Inflammatory macrophage treated with lipopolysaccharide for 1 hour (primary cell): ENCODE results near the gene PPY.

Experiments
- DNase-seq, 2 donors: peaks; one replicate each; pipeline ENCODE4 v3.0.0-alpha.2; 2020 to 2022

PPY gene

DNA sequence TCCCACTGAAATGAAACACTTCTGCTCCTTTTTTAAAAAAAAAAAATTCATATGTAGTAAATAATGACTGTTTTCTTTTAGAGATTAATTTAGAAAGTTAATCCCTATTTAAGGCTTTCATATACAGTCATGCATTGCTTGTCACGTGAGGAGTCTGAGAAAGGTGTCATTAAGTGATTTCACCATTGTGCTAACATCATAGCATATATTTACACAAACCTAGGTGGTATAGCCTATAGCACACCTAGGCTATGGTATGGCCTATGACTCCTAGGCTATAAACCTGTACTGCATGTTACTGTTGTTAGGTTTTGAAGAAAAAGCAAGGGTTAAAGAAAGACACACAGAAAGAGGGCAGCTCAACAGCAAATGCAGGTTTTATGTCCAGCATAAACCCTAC, 13.7 kb downstream of the PPY start:
- no peak for DNase-seq

DNA sequence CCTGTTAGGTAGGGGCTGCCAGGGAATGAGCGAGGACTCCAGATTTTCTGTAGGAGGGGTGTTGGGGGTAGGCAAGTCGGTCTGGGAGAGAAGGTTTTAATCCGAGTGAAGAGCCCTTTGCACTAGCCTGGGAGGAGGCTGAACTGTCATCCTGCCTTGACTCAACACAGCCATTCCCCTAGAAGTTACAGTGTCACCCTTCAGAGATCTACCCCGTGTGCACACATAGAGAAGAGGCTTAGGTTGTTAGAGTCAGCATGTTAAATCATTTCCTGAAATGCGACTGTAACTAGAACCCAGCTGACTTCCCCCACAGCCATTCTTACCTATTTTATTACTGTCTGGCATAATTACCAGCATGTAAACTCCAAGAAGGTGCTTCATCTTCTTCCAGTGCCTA, 14.3 kb downstream of the PPY start:
- DNase-seq, result peak in 1 of 2 donors; percentile 18

DNA sequence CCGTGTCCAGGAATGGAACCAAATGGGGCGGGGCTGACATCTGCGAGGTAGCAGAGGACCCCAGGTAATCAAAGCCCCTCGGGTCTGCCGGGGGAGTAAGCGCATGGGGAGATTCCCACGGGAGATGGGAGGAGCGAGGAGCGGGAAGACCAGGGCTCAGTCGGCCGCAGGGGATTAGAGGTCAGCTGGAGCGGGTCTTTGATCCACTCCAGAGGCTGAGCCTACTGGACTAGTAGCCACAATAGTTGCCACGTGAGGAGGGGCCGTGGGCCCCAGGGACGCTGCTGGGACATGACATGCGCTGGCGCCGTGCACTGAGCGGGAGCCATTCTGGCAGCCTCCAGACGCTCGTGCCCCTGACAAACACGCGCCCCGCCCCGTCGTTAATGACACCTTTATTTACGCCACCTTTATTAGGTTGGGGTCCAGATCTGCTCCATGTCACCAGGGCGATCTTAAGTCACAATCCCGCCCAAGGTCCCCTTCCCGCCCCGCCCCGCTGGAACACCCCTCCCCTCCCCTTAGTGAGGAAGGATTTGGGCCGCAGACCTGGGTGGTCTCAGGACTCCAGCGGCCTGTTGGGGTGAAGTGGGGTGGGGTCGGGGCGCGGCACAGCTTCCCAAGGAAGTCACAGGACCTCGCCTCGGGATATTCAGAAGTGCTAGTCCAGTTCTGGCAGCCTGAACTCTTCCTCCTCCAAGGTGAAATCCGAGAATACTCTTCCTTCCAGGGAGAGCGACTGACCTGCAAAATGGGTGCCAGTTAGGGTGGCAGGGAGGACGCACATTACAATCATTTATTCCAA, 15.0 kb downstream of the PPY start:
- DNase-seq, result no peak

DNA sequence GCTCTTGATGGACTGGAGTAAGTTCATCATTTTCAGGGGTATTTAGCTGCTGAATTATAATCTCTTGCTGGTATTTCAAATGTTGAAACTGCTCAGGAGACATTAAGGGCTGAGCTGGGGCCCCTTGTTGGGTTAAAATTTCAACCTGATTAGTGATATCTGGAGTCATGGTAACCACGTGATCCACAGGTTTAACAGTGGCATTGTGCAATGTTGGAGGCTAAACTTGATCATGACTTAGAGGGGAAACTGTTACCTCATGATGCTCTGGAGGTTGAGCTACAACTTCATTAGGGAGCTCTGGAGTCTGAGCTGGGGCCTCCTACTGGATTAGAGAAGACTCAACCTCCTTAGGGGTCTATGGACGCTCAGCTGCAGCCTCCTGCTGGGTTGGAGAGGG, 17.7 kb downstream of the PPY start:
- DNase-seq, result no peak

DNA sequence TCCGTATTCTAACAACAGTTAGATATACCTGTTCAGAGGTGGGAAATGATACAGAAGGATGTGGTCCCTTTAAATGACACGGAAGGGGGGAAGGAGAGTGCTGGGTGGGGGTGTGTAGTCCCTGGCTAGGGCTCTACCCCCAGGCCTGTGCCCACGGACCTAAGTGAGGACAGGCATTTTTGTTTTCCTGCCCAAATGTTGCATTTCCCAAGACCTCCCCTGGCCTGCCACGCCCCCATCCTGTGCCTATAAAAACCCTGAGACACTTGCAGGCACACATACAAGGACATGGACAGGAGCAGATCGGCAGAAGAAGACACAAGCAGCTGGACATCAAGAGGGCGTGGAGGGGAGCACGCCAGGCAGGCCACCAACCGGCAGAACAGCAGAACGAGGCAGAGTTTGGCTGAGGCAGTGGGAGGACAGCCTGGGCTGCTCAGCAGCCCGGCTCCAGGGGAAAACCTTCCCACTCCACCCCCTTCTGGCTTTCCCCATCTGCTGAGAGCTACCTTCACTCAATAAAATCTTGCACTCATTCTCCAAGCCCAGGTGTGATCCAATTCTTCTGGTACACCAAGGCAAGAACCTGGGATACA, 21.7 kb downstream of the PPY start:
- DNase-seq, result no peak

DNA sequence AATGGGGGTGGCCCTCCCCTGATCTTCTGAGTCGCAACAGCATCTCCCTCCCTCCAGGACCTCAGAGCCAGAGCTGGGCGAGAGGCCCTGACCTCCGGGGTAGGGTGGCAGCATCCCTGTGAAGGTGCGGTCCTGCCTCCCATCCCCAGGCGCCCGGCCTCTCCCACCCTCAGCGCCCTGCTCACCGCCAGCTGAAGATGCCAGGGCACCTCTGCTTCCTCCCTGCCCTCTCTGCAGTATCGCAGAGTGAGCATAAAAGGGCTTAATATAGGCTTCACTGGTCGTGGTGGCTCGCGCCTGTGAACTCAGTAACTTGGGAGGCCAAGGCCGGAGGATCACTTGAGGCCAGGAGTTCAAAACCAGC, 24.3 kb downstream of the PPY start:
- no peak for DNase-seq

DNA sequence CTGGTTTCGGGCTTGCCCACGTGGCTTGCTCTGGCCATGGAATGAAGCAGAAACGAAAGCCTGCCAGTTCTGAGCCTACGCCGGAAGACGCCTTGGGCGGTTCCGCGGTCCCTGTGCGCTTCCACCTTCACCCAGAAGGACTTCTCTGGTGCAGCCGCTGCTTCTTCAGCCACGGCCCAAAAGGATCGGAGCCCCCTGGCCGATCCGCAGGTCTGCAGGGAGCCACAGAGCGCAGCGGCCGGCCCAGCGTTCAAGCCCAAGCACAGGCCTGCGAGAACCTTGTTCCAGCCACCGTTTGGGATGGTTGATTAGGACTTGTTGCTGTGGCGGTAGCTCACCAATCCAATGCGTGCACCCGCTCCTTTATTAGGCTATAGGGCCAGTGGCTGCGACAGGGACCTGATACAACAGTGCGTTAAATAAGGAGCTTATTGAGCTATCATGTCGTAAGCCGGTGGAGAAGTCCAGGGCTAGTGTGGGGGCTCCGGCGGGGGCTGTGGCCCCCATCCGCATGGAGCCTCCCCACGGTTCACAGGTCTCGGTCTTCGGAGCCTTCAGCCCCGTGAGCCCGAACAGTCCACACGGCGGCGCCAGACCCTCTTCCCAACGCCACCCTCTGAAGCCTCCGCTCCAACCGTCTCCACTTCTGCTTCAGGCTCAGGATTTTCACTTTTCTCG, 24.8 kb downstream of the PPY start:
- DNase-seq, result peak; percentile 25 to 60

DNA sequence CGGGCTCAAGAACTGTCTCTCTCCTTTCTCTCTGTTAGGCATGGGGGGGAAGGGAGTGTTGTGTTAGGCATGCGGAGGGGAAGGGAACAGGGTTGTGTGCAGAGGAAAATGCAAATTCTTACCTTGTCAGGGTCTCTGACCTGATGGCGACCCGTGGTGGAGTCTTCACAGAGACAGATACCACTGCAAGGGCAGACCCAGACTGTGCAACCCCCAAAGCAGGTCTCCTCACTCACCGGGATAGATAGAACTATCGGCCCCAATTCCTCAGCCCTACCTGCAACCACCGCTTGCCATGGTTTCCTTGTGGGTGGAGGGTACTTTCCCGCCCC, 25.3 kb downstream of the PPY start:
- DNase-seq, result no peak

DNA sequence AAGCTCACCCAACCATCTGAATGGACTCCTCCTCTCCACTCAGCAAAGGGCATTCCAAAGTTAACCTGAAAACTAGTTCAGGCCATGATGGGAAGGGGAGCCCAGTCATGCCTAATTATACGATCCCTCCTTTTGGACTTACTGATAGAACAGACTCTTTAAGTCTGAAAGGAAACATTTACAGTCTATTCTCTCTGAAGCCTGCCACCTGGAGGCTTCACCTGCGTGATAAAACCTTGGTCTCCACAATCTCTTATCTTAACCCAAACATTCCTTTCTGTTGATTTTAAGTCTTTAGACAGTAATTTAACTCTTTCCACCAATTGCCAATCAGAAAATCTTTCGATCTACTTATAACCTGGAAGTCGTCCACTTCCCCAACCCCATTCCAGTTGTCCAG, 25.9 kb downstream of the PPY start:
- DNase-seq, result no peak

DNA sequence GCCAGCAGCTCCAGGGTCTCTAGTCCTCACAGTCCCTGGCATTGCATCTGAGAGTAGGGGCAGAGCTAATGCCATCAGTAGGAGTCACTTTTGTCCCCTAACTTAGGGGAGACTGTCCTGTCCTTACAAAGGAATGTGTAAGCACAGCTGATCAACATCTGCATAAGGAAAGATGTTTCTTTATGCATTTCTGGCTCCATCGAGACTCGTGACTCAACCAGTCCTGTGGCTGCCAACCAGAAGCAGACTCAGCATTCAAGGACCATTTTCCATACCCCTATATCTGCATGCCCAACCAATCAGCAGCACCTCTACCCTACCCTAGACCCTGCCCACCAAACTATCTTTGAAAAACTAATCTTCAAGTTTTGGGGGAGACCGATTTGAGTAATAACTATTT, 26.7 kb downstream of the PPY start:
- DNase-seq, result no peak

DNA sequence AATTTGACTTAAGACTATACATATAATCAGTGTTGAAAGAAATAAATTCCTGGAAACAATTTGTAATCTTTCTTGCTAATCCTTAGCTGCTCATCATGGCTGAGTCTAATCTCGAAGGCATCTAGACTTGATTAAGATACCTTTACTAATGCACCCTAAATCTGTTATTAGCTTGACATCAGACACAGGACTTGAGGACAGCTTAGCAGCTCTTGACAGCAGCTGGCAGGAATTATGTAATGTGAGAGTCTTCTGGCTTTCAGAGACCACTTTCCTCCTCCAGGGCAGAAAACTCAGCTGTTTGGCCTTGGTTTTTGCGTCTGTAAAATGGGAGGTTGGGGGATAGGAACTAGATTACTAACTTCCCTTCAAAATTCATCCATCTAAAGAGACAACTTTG, 27.8 kb downstream of the PPY start:
- DNase-seq, result no peak

DNA sequence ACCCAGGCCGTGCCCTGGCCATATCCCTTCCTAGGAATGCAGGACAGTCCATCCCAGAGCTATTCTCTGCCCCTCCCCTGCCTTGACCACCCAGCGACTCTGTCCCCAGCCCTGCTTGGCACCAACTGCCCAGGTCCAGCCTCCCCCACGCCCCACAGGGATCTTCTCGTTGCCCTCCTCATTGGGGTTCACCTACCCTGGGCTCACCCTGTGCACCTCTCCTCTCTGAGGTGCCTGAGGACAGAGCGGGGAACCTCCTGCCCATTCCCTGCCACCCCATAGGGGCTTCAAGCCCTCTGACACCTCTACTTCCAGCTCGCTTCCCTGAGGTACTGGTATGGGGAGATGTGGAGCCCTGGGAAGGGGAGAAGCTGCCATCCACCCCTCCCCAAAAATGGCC, 28.7 kb downstream of the PPY start:
- DNase-seq, result no peak

DNA sequence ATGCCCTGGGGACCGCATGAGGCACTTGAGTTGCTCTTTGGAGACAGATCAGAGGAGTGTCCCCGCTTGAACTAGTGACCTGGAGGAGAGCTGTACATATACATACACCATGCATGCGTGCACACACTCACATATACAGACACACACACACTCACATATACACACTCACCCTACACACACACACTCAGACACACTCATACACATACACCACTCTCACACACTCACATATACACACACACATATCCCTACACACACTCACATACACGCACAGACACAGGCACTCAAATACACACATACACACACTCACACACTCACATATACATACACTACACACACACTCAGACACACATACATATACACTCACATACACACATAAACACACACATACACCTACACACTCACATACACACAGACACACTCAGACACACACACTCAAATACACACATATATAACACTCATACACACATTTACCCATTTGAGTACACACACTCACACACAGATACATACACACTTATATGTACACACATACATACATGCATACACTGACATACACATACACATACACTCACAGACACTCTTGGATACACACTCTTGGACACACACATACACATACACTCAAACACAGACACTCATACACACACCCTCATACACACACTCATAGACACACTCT, 29.5 kb downstream of the PPY start:
- DNase-seq, result no peak

DNA sequence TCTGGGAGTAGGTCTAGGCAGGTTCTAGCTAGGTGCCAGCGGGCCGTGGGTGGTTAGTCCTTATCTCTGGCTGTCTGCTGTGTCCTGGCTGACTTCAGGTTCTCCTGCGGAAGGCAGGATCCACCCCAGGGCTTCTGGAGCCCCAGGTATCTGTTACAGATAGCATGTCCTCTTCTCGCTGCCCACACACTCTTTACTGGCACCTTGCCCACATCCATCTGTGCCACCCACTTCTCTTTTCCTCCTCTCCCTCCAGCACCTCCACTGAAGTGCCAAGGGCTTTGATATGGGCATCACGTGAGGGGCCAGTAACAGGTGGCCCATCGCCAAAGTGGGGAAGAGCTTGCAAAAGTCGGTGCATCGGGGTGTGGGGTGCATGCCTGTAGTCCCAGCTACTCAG, 30.4 kb downstream of the PPY start:
- DNase-seq, result no peak

DNA sequence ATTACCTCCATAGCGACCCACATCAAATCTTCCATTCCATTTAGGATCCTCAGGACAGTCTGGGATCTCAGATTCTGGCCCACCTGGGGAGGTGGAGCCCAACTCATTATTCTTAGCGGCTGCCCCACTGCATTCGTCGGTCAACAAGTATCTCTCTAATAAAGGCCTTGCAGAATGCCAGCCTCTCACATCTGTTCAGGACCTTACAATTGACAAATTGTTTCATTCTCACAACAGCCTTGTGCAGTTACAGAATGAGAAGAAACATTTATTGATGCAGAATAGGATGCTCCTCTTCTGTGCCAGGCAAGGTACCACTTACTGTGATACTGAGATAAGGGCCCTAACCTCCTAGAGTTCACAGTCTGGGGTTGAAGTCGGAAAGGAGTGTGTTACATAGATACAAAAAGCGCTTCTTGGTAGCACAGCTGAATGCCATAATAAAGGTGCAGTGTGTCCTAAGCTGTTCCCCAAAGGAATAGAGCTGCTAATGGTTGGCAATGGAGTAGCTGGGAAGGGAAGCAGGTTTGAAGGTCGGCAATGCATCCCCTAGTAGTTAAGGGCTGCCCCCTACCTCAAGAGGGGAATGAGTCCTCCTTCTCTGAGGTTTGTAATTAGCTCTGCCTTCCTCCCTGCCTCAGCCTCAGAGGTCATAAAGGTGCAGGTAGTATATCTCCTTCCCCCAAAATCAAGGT, 32.6 kb downstream of the PPY start:
- no peak for DNase-seq

DNA sequence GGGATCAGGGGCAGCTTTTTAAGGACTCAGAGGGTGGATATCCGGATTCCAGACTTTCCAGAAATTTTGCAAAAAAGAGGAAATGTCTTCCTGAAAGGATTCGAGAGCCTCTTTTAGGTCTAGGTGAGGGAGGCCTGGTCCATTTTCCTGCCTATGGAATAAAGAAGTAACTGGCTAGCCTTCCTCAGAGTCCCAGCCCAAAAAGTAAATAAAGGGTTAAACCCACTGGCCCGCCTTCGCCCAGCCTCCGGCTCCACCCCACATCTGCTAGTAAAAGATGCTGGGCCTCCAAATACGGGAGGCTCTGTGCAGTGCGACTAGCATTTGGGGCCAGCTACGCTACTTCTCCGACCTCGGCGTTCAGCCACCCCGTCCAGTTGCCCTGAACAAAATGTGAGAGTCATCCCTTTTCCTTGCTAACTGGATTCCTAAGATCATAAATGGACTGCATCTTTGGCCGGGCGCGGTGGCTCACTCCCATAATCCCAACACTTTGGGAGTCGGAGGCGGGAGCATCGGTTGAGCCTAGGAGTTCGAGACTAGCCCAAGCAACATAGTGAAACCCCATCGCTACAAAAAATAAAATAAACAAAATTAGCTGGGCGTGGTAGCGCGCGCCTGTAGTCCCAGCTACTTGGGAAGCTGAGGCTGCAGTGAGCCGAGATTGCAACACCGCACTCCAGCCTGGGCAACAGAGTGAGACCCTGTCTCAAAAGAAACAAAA, 34.1 kb downstream of the PPY start:
- peak in 1 of 2 donors; percentile 12 for DNase-seq

DNA sequence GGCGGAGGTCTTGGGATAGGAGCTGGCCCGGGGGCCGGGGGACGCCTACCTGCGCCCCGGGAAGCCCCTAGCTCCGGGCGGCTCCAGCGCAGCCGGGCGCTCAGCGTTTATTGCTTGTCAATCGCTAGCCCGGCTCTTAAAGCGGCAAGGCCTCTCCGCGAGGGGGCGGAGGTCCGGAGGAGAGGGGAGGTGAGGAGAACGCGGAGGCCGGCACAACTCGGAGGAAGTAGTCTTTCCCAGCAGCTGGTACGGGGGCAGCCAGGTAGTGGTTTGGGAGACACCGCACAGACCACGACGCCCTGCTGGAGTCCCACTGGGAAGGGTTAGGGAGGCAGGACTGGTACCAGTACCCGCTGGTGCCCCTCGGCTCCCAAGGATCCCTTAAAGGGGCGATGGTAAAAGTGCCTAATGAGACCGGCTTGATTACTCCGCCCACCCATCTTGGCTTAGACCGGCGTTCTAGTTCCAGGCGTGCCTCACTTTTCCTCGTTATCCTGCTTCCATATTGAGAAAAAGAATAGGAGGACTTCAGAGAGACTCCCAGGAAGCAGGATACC, 34.8 kb downstream of the PPY start, which contains the start of gene MPP2:
MPP2 (minus strand) TSS at position 112 of the 557 bp plus-strand sequence. CDS start 3,076 bp downstream, outside the sequence.
- no peak for DNase-seq

DNA sequence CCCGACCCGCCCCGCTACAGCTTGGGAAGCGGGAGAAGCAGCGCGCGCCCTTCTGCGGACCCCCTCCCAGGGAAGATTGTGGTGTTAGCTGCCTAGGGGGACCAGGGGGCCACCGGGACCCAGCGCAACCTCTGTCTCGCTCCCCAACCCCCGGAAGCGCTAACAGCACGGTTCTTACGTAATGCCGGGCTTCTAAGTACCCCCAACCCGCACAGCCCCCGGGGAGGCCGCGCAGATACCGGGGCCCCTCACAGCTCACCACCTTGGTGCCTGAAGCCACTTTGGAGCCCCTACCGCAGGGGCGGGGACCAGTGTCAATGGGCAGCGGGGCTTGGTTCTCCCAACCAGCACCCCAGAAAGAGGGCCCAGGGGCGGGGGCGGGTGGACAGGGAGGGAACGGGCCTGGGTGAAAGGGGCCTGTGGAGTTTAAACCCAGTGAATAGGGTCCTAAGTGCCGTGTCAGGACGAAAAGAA, 35.3 kb downstream of the PPY start:
- no peak for DNase-seq

DNA sequence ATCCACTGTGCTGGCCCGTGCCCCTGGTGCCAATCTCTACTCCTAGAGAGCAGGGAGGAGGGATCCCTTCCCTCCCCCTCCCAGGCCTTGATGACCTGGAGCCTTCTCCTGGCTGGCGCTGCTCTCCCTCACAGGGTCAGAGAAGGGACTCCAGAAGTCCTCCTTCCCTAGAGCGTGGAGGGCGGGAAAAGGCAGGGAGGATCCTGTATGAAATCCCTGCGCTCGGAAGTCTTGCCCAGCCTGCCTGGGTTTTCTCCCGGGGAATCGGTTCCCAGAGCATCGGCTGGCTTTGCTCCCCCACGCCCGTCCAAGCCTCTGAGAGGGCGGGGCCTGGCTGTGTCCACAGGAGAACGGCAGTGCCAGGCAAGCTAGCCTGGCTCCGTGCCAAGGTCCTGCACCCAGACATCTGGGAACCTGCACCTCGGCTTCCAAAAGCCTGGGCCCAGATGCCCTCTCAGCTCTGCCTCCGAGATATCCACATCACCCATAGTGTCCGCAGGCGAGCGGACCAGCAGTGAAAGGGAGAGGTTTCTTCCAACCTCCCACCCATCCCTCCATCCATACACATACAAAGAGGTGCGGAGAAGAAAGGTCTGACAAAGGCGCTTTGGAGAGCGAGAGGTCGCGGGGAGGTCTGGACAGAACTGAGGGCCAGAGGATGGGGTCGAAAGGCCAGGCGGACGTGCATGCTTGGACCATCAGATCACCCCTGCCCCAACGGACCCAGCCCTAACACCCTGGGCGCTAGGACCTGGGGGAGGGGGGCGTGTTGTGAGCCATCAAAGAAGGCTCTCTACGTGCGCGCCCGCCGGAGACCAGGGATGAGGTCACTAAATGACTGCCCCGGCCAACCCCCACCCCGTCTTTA, 36.1 kb downstream of the PPY start:
- DNase-seq, result no peak

DNA sequence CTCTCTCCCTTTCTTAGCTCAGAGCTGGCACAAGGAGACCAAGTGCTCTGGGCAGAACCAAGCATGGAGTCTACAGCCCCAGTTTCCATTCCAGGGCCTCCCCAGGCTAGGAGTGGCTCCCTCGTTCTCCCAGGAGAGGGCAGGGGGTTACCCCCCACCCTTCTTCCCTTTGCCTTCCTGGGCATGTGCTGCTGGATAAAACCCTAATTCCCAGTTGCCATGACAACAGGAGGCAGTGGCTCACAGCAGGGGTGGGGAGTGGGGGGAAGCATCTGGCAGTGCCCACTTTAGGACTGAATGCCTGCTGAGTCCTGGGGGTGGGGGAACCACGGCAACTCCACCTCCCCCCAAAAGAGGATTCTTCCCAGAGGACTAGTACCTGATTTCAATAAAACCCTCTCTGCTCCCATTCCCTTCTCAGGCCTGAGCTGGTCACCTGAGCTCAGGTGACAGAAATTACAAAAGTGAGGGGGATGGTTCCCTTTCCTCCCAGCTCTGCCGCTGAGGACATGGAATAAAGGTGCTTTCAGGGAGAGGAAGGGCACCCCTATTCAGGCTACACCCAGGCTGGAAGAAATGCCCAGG, 36.8 kb downstream of the PPY start:
- DNase-seq, result no peak
